A204.1 (cell line): ENCODE measurements around the gene IL36RN.

ENCODE experiments used
- FAIRE-seq: peaks from 2 replicates; lab custom pipeline; 2012; peaks lifted over from hg19 to GRCh38; lab: Jason Lieb, UNC

IL36RN gene

GRCh38 chr2:113058998-113059960 lies at the start of gene IL36RN:
TSS of gene IL36RN (plus strand) at chr2:113059198. CDS start at chr2:113059439, 241 bp downstream.
- FAIRE-seq = no peak

- no peak for FAIRE-seq
Observed at GRCh38 chr2:113009622-113010021, 49.4 kb upstream of the IL36RN start.

- FAIRE-seq = no peak
Observed at GRCh38 chr2:113010088-113010487, 48.9 kb upstream of the IL36RN start.

- no peak for FAIRE-seq
Observed at GRCh38 chr2:113011108-113011507, 47.9 kb upstream of the IL36RN start.

DNA sequence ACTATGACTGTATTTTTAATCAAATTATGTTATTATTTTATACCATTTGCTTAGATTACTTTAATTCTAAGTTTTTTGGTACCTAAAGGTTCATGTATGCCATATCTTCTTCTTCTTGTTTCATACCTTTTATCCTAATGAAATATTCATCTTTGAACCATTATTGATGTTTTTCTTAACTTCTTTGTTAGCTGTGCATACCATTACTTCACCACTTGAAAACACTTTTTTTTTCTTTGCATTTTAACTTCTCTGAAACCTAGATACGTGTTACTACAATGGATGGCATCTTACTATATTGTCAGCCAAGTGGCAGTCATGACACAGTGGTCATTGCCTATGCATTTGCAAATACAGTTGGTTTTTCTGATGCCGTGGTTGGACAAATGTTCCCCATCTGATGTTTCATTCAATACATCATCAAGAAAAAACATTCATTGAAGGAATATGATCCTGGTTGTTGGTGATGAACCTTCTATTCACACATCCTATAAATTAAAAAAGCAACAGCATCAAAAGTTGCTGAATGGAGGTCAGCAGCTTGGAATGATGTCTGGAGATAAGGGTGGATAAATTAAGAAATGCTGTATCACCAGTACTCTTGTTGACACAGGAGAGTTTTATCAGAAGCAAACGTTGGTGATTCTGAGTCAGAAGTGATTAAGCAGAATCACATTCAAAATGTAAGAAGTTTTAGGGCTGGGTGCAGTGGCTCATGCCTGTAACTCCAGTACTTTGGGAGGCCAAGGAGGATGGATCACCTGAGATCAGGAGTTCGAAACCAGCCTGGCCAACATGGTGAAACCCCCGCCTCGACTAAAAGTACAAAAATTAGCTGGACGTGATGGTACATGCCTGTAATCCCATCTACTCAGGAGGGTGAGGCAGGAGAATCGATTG lies 46.3 kb upstream of the IL36RN start:
- no peak for FAIRE-seq

DNA sequence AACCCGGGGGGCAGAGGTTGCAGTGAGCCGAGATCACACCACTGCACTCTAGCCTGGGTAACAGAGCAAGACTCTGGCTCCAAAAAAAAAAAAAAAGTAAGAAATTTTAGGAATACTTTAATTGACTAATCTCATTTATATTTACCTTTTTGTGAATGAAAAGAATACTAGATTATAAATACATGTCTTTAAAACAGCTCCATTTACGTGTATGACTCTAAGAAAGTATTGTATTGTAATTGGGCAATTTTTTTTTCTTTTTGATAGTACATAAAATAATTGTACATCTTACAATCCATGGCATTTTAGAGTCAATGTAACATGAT lies 45.7 kb upstream of the IL36RN start:
- no peak for FAIRE-seq

DNA sequence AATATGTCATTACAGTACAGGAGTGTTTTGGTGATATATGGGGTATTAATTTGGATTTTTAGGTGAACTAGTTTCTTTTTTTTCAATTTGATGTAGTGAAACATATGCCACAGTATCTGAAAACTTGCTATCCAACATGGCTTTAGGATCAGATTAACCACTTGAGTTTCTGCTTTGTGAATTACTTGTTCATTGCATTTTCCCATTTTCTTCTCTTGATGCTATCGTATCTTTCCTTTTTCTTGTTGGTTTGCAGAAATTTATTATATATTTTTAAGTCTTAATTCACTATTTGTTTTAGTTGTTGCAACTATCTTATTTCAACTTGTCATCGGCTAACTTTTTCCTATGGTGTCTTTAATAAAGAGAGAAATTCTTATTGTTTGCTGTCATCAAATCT lies 44.9 kb upstream of the IL36RN start:
- no peak for FAIRE-seq

- FAIRE-seq = no peak
Observed at GRCh38 chr2:113015042-113015441, 44.0 kb upstream of the IL36RN start.

DNA sequence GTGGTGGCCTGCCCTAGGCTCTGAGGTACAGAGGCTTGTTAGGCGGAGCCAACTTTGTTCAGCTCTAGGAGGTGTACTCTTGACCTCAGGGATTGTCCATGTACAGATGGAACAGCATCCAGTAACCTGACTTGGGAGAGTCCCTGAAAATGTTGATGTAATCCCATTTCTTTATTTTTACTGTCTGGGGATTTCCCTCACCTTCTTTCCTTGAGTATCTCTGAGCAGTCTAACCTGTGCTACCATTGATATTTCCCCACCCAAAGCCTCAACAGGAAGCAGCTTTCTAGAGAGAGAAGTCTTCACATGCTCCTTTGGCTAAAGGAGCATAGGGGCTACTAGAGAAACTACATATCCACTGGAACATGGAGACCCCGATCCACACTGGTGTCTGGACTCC lies 43.3 kb upstream of the IL36RN start:
- no peak for FAIRE-seq

- FAIRE-seq = no peak
Observed at GRCh38 chr2:113018509-113018908, 40.5 kb upstream of the IL36RN start.

DNA sequence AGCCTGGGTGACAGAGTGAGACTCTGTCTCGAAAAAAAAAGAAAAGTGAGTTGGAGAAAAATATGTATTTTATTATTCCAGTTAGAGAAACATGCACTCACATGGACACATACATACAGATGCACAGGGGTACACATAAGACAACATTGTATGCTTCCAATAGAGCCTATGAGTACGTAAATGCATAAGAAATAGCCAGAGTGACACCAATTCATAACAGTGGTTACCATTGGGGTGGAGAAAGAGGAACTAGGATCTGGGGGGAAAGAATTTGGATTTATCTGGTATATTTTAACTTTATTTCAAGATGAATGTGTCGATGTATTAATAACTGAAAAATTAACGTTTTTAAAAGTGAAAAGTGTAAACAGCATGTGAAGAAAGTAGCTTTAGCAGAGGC lies 37.7 kb upstream of the IL36RN start:
- no peak for FAIRE-seq

DNA sequence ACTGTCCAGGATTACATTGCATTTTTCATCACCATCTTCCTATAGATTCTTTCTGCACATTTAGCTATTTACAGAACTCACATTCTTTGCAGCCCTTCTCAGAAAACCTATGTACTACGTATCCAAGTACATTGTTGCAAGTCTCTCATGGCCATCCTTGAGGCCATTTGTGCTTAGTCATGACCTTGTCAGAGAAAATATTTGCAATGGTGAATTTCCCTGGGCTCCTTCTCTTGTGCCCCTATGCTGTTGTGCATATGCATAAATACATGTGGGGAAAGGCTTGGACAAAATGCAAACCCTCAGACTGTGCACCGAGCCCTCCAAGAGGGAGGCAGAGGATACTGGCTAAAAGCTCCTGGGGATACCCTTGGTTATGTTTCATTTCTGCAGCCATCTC lies 34.2 kb upstream of the IL36RN start:
- FAIRE-seq = no peak

DNA sequence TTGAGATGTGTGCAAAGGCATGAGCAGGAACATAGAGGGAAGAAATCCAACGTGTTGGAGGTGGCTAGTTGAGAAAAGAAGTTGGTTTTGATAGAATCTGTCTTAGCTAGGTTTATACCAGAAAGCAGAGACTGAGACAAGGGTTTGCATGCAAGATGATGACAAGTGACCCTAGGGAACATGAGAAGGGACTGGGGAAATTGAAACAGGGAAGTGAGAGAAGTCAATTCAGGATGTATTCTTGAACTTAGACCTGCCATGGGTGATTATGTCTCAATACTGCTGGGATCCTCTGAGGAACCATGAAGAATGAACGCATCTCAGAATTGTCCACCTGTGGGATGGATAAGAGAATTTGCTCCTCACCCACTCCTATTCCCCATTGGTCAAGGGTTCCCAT lies 33.3 kb upstream of the IL36RN start:
- FAIRE-seq = no peak

GRCh38 chr2:113027691-113028090 lies 31.3 kb upstream of the IL36RN start:
- FAIRE-seq = no peak

DNA sequence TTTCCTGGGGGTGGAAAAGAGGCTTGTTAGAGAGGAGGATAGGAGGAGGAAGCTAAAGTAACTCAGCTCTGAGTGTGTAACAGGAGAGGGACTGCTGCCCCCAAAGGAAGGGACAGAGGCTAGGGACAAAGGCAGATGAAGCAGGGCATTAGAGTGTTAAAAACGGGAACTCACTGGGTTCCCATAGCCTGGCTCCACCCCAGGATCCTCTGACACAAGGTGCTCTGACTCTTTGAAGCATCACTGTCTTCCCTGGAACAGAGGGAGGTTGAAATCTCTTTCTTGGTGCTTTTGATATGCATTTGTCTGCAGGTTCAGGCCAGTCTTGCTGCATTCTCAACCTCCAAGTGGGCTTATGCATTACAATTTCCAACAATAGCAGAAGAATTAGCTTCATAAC lies 30.9 kb upstream of the IL36RN start:
- FAIRE-seq = no peak

GRCh38 chr2:113032737-113033136 lies 26.3 kb upstream of the IL36RN start:
- FAIRE-seq = no peak

DNA sequence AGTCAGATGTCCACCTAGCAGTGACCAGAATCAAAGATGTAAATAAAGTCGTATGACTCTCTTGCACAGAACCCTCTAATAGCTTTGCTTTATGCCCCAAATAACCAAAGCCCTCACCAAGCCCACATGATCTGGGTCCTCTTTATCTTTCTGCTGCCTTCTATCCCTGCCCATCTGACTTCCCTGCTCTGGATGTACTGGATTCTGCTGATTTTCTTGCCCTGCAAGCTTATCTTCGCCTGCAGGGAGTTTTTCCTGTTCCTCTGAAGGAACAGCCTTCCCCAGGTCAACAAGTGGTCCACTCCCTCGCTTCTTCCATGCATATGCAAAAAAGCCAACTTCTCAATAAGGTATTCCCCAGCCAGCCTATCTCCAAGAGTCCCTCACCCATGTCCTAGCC lies 25.0 kb upstream of the IL36RN start:
- no peak for FAIRE-seq

- FAIRE-seq = no peak
Observed at GRCh38 chr2:113036763-113037162, 22.2 kb upstream of the IL36RN start.

- no peak for FAIRE-seq
Observed at GRCh38 chr2:113038291-113038690, 20.7 kb upstream of the IL36RN start.

- FAIRE-seq = no peak
Observed at GRCh38 chr2:113039158-113039557, 19.8 kb upstream of the IL36RN start.

GRCh38 chr2:113039719-113040118 lies 19.3 kb upstream of the IL36RN start:
- no peak for FAIRE-seq

DNA sequence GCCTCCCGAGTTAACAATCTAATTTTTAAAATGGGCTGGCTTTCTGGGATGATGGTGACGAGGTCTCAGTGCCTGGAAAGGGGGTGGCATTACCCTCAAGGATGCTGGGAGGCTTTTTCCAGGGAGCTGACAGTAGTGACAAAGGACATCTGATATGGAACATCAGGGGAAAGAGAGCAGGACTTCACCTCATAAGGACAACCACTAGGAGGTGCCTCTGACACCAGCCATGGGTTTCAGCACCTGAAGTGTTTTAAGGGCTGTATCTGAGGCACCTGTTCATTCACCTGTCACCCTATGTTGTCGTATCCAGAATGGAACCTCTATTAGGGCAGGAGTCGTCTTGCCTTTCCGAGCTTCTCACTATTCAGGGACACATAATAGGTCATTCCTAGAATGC lies 17.1 kb upstream of the IL36RN start:
- no peak for FAIRE-seq

GRCh38 chr2:113046465-113046864 lies 12.5 kb upstream of the IL36RN start:
- FAIRE-seq = no peak
